Heart left ventricle (tissue), 16 donors: Measurements from ENCODE around the gene ZNF787. TPM values are rescaled to one million over a fixed set of nuclear protein-coding genes. Genes with fewer than 3 reads are reported as not detected.

Source experiments
- ATAC-seq, 4 donors: fragments of 200-7000 bp; cut with Tn5 transposase; one replicate each; pipeline ENCODE4 v1.9.1; 2020 to 2022; ENCODE audit warnings: moderate library complexity in 4 of 4, mild to moderate bottlenecking in 3 of 4, moderate number of reproducible peaks in 1 of 4
- DNase-seq, 5 donors: peaks; one replicate each; pipeline ENCODE4 v3.0.0-alpha.2; 2020
- H3K27ac ChIP-seq, 12 donors: fragments of 200-600 bp; sonication (generic) in 4 of 12; one replicate each; pipeline versions ENCODE4 v1.5.0 to v1.8.0; 2016 to 2022; ENCODE audit warnings: mild to moderate bottlenecking in 2 of 12
- H3K27me3 ChIP-seq, 9 donors: fragments of 200-600 bp; sonication (generic) in 2 of 9; one replicate each; pipeline versions ENCODE4 v1.5.1 to v1.8.0; 2016 to 2022; ENCODE audit warnings: mild to moderate bottlenecking in 3 of 9
- H3K36me3 ChIP-seq, 9 donors: fragments of 200-600 bp; sonication (generic) in 2 of 9; one replicate each; pipeline versions ENCODE4 v1.5.0 to v1.8.0; 2018 to 2022; ENCODE audit warnings: mild to moderate bottlenecking in 2 of 9
- H3K4me1 ChIP-seq, 12 donors: fragments of 200-600 bp; sonication (generic) in 4 of 12; one replicate each; pipeline versions ENCODE4 v1.5.0 to v1.8.0; 2016 to 2022; ENCODE audit warnings: mild to moderate bottlenecking in 3 of 12
- H3K4me3 ChIP-seq, 12 donors: fragments of 200-600 bp; sonication (generic) in 4 of 12; one replicate each; pipeline versions ENCODE4 v1.5.0 to v1.8.0; 2017 to 2022; ENCODE audit warnings: mild to moderate bottlenecking in 9 of 12, moderate library complexity in 4 of 12
- H3K9me3 ChIP-seq, 12 donors: fragments of 200-600 bp; sonication (generic) in 4 of 12; one replicate each; pipeline versions ENCODE4 v1.5.0 to v1.8.0; 2016 to 2022; ENCODE audit warnings: mild to moderate bottlenecking in 1 of 12
- CTCF ChIP-seq, 12 donors: fragments of 200-600 bp; sonication (generic) in 4 of 12; IDR thresholded peaks; one replicate each; pipeline versions ENCODE4 v1.5.0 to v1.8.0; 2018 to 2022; ENCODE audit warnings: antibody characterized with exemption in 12 of 12, mild to moderate bottlenecking in 5 of 12
- POLR2A ChIP-seq, 2 donors: fragments of 450-650 bp; IDR thresholded peaks; one replicate each; pipeline ENCODE4 v1.6.1; 2017; ENCODE audit warnings: antibody characterized with exemption in 2 of 2, mild to moderate bottlenecking in 2 of 2, moderate library complexity in 2 of 2
- WGBS, 4 donors: extraction: QIAGEN DNeasy Blood & Tissue Kit in 2 of 4; methylation state at CpG; one replicate each; pipeline versions ENCODE4 v1.1.5 to v1.1.7; 2013 to 2018; 5-methylcytosine and 5-hydroxymethylcytosine counted together
- intact Hi-C, 10 donors: fragments of 100-400 bp; cut with DNase I; formaldehyde crosslinking; loops; one replicate each; pipeline versions ENCODE4 v1.11.1 to v1.14.2; 2022
- polyA plus RNA-seq, 2 donors: library from polyadenylated mRNA; stranded (reverse); fragments of 200-250 nt; gene quantifications; one replicate each; pipeline ENCODE4 v1.2.3, GENCODE V29; 2013
- total RNA-seq, 9 donors: library from RNA; depleted of rRNA in 2 of 9; stranded (reverse); fragments of >200 nt in 2 of 9; fragmentation: NEBNext Ultra II Directional in 3 of 9; extraction: Animal tissue kit (Norgen Biotek cat#: 25700) in 3 of 9; gene quantifications; one replicate each; pipeline versions ENCODE4 v1.1.0 to v1.2.4, GENCODE V29; 2016 to 2023
- donor health status: ischemic (EF 13 %, LVEDD 7.1; RV severe dilation, severe dysfunction).
- donor health status: healthy with polysubstance abuse.
- donor health status: DM: no; HTN: yes; CAD: no.
- donor health status: DM: no; HTN: no; CAD: no.
- donor health status: ischemic (EF 25% LVEDD 6.9; RV normal size, moderate dysfunction).
- donor health status: ischemic (EF 25% LVEDD 5.7; RV mildly dilated, moderate dysfunction).
- donor health status: healthy.
- donor health status: DM: yes; HTN: yes; CAD: no.
- donor health status: ischemic (EF 35%, LVEDD 5.7; RV mildly dilated, moderate dysfunction).
- donor health status: nonischemic (EF 11% LVEDD 7.7; RV severe dilation, severe dysfunction).
- donor health status: DM: yes; HTN: yes; CAD: no.
- donor health status: PGD.
- donor health status: ischemic (EF 29% LVEDD 5.4; RV normal size, mild dysfunction).
- donor health status: nonischemic (EF 23%, LVEDD 6.1; RV moderate dilation, normal function).

Gene ZNF787
- total and polyA plus RNA-seq, 11 donors, result 11.6 to 40.8 (median 25.3) TPM

- Histone ChIP-seq H3K27me3 (no peaks in the 10 kb centered on the region), H3K27ac (no peak overlapping the region), H3K9me3 (no peaks in the 10 kb centered on the region), H3K4me3 (no peak overlapping the region), H3K36me3 (peaks cover 0 to 50% (median 20%) of the 10 kb centered on the region in 9 donors), H3K4me1 (peaks cover 0 to 29% (median 6%) of the 10 kb centered on the region in 12 donors)
- WGBS, 4 donors, result 44 to 60% (median 56%) methylated on average over 13 of the region's 13 CpGs
- ATAC-seq, result peak in 2 of 4 donors; percentile 25 to 46
- intact Hi-C loops, result no loop called here
- DNase-seq, result peak in 1 of 5 donors; percentile 29
- no peak for TF ChIP-seq POLR2A (IDR thresholded peaks at IDR 0.05)
- TF ChIP-seq CTCF (IDR thresholded peaks at IDR 0.05), result no peak
Measured at GRCh38 chr19:56096665-56097064, 24.4 kb downstream of the ZNF787 start.

GRCh38 chr19:56094449-56094848 is 26.6 kb downstream of the ZNF787 start:
- H3K4me1 ChIP-seq, result peaks cover 0 to 50% (median 18%) of the 10 kb centered on the region in 12 donors
- no peaks in the 10 kb centered on the region for H3K9me3 ChIP-seq
- ATAC-seq (no peak), DNase-seq (no peak)
- no peak overlapping the region for H3K4me3 ChIP-seq
- H3K36me3 ChIP-seq, result peaks cover 0 to 50% (median 6%) of the 10 kb centered on the region in 9 donors
- H3K27ac ChIP-seq, result no peak overlapping the region
- TF ChIP-seq POLR2A (IDR thresholded peaks at IDR 0.05) (no peak), CTCF (IDR thresholded peaks at IDR 0.05) (no peak)
- H3K27me3 ChIP-seq, result no peaks in the 10 kb centered on the region
- intact Hi-C loops, result no loop called here
- 77 to 92% (median 86%) methylated on average over 8 to 9 of the region's 9 CpGs for WGBS, 4 donors

- no peaks in the 10 kb centered on the region for H3K27me3 ChIP-seq
- no peak overlapping the region for H3K27ac ChIP-seq
- peak in 1 of 5 donors; percentile 6 for DNase-seq
- H3K4me3 ChIP-seq, result no peak overlapping the region
- intact Hi-C loops, result no loop called here
- H3K9me3 ChIP-seq, result no peaks in the 10 kb centered on the region
- ATAC-seq, result no peak
- H3K36me3 ChIP-seq, result peaks cover 0 to 53% (median 11%) of the 10 kb centered on the region in 9 donors
- peaks cover 0 to 59% (median 18%) of the 10 kb centered on the region in 12 donors for H3K4me1 ChIP-seq
- no peak for TF ChIP-seq POLR2A (IDR thresholded peaks at IDR 0.05)
- no peak for TF ChIP-seq CTCF (IDR thresholded peaks at IDR 0.05)
- WGBS, 4 donors, result 94 to 97% (median 97%) methylated on average over 32 of the region's 32 CpGs
Measured at GRCh38 chr19:56092685-56093631, 28.1 kb downstream of the ZNF787 start.
